Thymus (tissue), 11 donors: ENCODE results near the gene CYB561. TPM values are rescaled to one million over a fixed set of nuclear protein-coding genes. Genes with fewer than 3 reads are reported as not detected.

Source experiments
- DNase-seq, 9 donors: peaks; one replicate each; pipeline ENCODE4 v3.0.0-alpha.2; 2013; ENCODE audit warnings: low spot score in 9 of 9, low read depth in 6 of 9, missing footprints in 1 of 9
- H3K27ac ChIP-seq, 2 donors: one replicate each; pipeline ENCODE4 v1.5.1; 2013; ENCODE audit warnings: control low read depth in 1 of 2, low read depth in 1 of 2, low read length in 1 of 2, mild to moderate bottlenecking in 1 of 2, moderate library complexity in 1 of 2
- H3K27me3 ChIP-seq, 2 donors: one replicate each; pipeline ENCODE4 v1.5.1; 2013; ENCODE audit warnings: low read length in 1 of 2; ENCODE audit not compliant: control insufficient read depth in 2 of 2, insufficient read depth in 1 of 2
- H3K36me3 ChIP-seq, 2 donors: one replicate each; pipeline ENCODE4 v1.5.1; 2013; ENCODE audit warnings: low read length in 1 of 2, mild to moderate bottlenecking in 1 of 2, moderate library complexity in 1 of 2; ENCODE audit not compliant: control insufficient read depth in 2 of 2, insufficient read depth in 2 of 2
- H3K4me1 ChIP-seq, 2 donors: one replicate each; pipeline ENCODE4 v1.5.1; 2013; ENCODE audit warnings: low read length in 2 of 2; ENCODE audit not compliant: control insufficient read depth in 2 of 2, insufficient read depth in 2 of 2
- H3K4me3 ChIP-seq, 2 donors: one replicate each; pipeline ENCODE4 v1.5.1; 2013; ENCODE audit warnings: low read length in 2 of 2, control low read depth in 1 of 2, mild to moderate bottlenecking in 1 of 2
- H3K9me3 ChIP-seq, 2 donors: one replicate each; pipeline ENCODE4 v1.5.1; 2013; ENCODE audit warnings: low read length in 1 of 2, mild to moderate bottlenecking in 1 of 2; ENCODE audit not compliant: control insufficient read depth in 2 of 2, insufficient read depth in 1 of 2
- WGBS: extraction: QIAGEN DNeasy Blood & Tissue Kit; methylation state at CpG from one replicate; pipeline ENCODE4 v1.1.7; 2013; 5-methylcytosine and 5-hydroxymethylcytosine counted together
- polyA plus RNA-seq: library from polyadenylated mRNA; stranded (reverse); fragments of 200-250 nt; gene quantifications from one replicate; pipeline ENCODE4 v1.2.3, GENCODE V29; 2013
- total RNA-seq: library from RNA; stranded (reverse); fragments of 120-200 nt; gene quantifications from one replicate; pipeline ENCODE4 v1.2.4, GENCODE V29; 2013
- donor health status: healthy.

Gene CYB561
- total and polyA plus RNA-seq, 2 donors, result 2.6 to 7.8 TPM

DNA sequence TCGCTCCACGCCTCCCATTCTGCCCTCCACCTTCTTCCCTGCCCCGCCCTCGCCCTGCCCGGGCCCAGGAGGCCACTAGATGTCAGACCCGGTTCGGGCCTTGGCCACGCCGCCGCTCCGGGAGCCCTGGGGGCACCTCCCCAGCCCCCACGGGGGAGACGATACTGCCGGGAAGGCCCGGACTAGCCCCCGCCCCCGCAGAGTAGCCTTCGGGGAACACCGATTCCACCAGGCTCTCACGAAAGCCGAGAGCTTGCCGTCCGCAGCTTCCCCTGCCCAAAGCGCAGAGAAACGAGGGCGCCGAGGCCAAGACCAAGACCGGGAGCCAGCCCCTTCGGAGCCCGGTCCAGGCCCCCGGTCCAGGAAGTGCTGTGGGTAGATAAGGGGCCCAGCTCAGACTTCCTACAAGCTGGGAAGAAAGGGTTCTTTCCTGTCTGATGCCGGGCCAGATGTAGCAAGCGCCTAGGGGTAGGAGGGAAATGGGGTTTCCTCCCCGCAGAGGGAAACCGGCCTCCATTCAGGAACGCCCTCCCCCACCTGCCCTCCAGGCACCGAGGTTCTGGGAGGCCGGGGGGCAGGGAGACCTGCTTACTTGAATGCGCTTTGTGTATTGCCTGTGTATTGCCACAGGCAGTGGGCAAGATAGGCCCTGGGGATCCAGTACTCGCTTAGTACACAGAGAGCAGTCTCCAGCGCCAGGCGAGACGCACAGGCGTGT is 806 bp upstream of the CYB561 start:
- Histone ChIP-seq H3K36me3 (no peaks in the 10 kb centered on the region), H3K9me3 (peaks cover 0 to under 1% of the 10 kb centered on the region in 2 donors), H3K4me3 (peak overlapping the region; percentile 40 to 58), H3K4me1 (peaks cover 19 to 28% of the 10 kb centered on the region in 2 donors), H3K27ac (peak overlapping the region in 1 of 2 donors; percentile 54), H3K27me3 (peaks cover 31 to 60% of the 10 kb centered on the region in 2 donors)
- 4% methylated on average over 44 of the region's 44 CpGs for WGBS
- peak in 2 of 9 donors; percentile 45 to 59 for DNase-seq

DNA sequence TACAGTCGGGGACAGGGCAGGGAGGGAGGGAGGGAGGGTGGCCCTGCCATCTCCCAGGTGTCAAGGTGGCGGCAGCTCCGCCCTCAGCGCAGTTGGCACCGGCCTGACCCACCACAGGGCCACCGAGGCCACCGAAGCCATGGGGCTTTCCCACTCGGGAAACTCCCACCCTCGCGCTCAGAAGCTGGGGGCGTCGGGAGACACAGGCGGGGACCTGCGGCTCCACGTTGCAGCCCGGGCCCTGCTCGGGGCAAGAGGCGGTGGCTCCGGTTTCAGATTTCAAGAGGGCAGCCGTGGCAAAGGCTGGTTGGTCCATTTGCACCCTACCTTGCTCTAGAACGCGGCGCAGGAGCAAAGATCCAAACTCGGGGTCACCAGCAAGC is 544 bp downstream of the CYB561 start:
- Histone ChIP-seq H3K36me3 (no peaks in the 10 kb centered on the region), H3K4me3 (peak overlapping the region; percentile 10 to 58), H3K27ac (no peak overlapping the region), H3K27me3 (peaks cover 31 to 55% of the 10 kb centered on the region in 2 donors), H3K4me1 (peaks cover 19 to 25% of the 10 kb centered on the region in 2 donors), H3K9me3 (peaks cover 0 to 3% of the 10 kb centered on the region in 2 donors)
- DNase-seq, result no peak
- 20% methylated on average over 24 of the region's 24 CpGs for WGBS

DNA sequence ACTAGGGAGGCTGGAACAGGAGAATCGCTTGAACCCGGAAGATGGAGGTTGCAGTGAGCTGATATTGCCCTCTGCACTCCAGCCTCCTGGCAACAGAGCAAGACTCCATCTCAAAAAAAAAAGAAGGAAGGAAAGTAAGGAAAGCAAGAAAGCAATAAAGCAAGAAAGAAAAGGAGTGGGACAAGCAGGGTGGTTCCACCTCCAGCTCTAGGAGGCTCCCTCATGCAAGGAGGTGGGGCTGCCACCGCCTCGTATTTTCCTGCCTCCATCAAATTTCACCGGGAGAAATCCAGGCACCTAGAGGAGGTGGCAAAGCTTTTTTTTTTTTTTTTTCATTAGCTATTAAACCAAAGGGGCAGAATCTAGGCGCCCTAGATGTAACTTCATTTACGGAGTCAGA is 1.0 kb downstream of the CYB561 start:
- 84% methylated on average over 7 of the region's 7 CpGs for WGBS
- peaks cover 0 to 3% of the 10 kb centered on the region in 2 donors for H3K9me3 ChIP-seq
- no peak overlapping the region for H3K27ac ChIP-seq
- peaks cover 31 to 50% of the 10 kb centered on the region in 2 donors for H3K27me3 ChIP-seq
- no peaks in the 10 kb centered on the region for H3K36me3 ChIP-seq
- H3K4me3 ChIP-seq, result no peak overlapping the region
- no peak for DNase-seq
- peaks cover 19 to 21% of the 10 kb centered on the region in 2 donors for H3K4me1 ChIP-seq

DNA sequence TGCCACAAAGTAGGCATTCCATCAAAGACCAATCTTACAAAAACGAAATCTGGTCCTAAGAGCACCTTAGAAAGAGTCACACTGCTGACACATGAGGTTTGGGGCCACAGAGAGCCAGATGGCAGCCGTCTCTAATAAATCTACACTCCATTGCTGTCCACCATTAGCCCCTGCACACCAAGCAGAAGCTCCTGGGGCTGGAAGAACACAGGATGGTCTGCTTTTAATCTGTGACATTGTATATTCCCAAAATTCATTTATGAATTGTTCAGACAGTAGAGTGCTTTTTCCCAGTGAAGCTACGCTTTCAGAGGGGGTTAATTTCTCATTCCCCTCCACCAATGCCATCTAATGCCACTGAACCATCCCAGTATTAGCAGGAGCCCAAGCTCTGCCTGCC is 1.6 kb downstream of the CYB561 start:
- no peak for DNase-seq
- Histone ChIP-seq H3K36me3 (no peaks in the 10 kb centered on the region), H3K27me3 (peaks cover 31 to 50% of the 10 kb centered on the region in 2 donors), H3K27ac (no peak overlapping the region), H3K4me3 (no peak overlapping the region), H3K4me1 (peaks cover 23 to 25% of the 10 kb centered on the region in 2 donors), H3K9me3 (peaks cover 0 to 3% of the 10 kb centered on the region in 2 donors)
- 94% methylated on average over 3 of the region's 3 CpGs for WGBS

DNA sequence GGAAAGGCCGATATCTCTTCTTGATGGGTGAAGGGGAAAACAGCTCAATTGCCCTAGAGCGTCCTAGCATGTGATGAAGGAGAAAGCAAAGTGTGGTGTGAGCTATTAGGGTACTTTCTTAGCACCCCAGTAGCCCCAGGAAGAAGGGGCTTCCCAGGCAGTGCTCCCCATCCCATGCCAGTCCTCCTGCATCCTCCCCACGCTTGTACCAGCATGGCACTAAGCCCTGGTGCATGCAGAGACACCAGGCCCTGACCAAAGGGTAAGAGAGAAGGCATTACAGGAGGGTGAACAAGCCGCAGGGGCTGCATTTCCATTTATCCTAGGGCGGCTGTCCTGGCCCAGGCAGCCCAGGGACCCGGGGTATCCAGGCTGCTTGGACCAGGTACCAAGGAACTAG is 3.1 kb downstream of the CYB561 start:
- Histone ChIP-seq H3K4me3 (no peak overlapping the region), H3K27me3 (peaks cover 31 to 49% of the 10 kb centered on the region in 2 donors), H3K4me1 (peaks cover 23 to 29% of the 10 kb centered on the region in 2 donors), H3K9me3 (peaks cover 0 to 3% of the 10 kb centered on the region in 2 donors), H3K36me3 (no peaks in the 10 kb centered on the region), H3K27ac (no peak overlapping the region)
- DNase-seq, result no peak
- WGBS, result 95% methylated on average over 6 of the region's 6 CpGs

DNA sequence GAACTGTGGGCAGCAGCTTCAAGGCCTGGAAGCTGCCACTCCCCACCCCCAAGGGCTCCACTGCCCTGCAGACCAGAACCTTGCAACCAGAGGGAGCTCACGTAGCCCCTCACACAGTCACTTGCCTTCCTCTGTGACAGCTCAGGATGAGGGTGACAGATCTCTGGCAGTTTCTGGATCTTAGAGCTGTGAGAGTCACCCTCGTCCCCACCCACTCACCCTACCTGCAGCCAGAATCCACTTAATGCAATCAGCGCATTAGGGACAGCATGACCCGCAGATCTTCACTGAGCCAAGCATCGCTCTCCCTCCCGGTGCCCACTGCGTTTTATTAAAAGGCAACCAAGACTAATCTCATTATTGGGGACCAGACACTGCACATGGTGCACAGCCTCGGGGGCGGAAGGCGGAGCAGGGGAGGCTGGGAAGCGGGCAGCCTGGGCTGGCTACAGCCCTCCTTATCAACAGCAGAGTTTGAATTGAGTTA is 3.5 kb downstream of the CYB561 start:
- Histone ChIP-seq H3K27ac (no peak overlapping the region), H3K4me3 (no peak overlapping the region), H3K4me1 (peaks cover 19 to 24% of the 10 kb centered on the region in 2 donors), H3K9me3 (peaks cover 0 to 3% of the 10 kb centered on the region in 2 donors), H3K36me3 (no peaks in the 10 kb centered on the region), H3K27me3 (peaks cover 30 to 45% of the 10 kb centered on the region in 2 donors)
- DNase-seq, result no peak
- 85% methylated on average over 11 of the region's 11 CpGs for WGBS

DNA sequence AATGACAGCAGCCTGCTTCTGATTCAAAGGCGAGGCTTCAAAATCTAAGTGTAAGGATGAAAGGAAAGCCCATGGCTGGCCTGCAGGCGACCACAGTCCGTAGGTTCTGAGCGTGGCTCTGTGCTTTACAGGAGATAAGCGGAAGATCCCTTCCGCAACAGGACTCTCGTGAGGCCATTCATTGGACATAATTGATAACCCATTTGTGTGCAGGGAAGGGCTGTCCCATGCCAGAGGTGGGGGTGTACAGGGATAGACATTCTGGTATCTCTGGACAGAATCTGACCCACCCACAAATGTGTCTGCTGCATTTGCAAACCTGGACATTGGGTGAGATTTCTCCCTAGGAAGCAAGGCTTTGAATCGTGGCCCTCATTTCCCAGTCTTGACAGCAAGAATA is 4.0 kb downstream of the CYB561 start:
- Histone ChIP-seq H3K4me1 (peaks cover 14 to 19% of the 10 kb centered on the region in 2 donors), H3K36me3 (no peaks in the 10 kb centered on the region), H3K27ac (no peak overlapping the region), H3K27me3 (peaks cover 27 to 39% of the 10 kb centered on the region in 2 donors), H3K4me3 (no peak overlapping the region), H3K9me3 (peaks cover 0 to 3% of the 10 kb centered on the region in 2 donors)
- WGBS, result 97% methylated on average over 8 of the region's 8 CpGs
- DNase-seq, result no peak

DNA sequence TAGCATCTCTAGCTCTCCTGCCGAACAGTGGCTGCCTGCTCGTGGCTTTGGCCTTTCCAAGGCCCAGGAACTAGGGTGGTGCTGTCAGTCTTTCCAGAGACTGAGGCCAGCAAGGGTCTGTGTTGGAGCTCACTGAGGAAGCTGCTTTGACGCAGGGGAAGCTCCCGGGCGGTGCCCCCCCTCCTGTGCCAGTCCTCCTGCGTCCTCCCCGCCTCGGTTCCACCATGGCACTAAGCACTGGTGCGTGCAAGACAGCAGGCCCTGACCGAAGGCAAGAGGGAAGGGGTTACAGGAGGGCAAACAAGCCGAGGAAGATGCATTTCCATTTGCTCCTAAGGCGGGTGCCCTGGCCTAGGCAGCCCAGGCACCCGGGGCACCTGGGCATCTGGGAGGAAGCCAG is 4.5 kb downstream of the CYB561 start:
- Histone ChIP-seq H3K9me3 (peaks cover 0 to 3% of the 10 kb centered on the region in 2 donors), H3K4me1 (peaks cover 10 to 15% of the 10 kb centered on the region in 2 donors), H3K4me3 (no peak overlapping the region), H3K27me3 (peaks cover 24 to 35% of the 10 kb centered on the region in 2 donors), H3K27ac (no peak overlapping the region), H3K36me3 (no peaks in the 10 kb centered on the region)
- 95% methylated on average over 13 of the region's 13 CpGs for WGBS
- DNase-seq, result no peak

DNA sequence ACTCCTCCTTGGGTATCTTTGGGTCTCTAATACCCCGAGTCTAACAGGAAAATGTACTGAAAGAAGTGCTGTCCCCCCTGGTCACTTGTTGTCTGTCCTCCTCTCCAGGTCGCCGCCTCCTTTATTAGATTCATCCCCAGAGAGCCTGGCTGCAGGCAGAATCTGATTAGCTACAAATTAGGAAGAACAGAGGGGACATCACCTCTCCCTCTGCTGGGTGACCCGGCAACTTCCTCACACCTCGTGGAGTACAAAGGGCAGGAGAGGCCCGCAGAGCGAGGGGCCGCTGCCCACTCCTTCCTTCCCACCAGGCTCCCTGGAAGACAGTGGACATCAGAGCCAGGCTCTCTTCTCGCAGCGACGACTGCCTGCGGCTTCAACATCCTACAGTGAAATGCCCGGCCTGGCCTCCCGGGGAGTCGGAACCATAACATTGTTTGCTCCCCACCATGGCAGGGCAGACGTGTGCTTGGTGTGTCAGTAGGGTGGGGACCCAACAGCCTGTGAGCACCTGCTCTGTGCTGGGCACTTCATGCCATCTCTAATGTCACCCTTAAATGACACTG is 5.3 kb downstream of the CYB561 start:
- 90% methylated on average over 16 of the region's 16 CpGs for WGBS
- no peak for DNase-seq
- H3K9me3 ChIP-seq, result peaks cover 0 to 3% of the 10 kb centered on the region in 2 donors
- no peak overlapping the region for H3K4me3 ChIP-seq
- no peak overlapping the region for H3K27ac ChIP-seq
- peaks cover 4 to 20% of the 10 kb centered on the region in 2 donors for H3K4me1 ChIP-seq
- H3K36me3 ChIP-seq, result no peaks in the 10 kb centered on the region
- peaks cover 17 to 28% of the 10 kb centered on the region in 2 donors for H3K27me3 ChIP-seq
